Activated CD8-positive, alpha-beta T cell treated with anti-CD3 and anti-CD28 coated beads for 36 hours (primary cell): Measurements from ENCODE around the gene KIFC1. TPM values are rescaled to one million over a fixed set of nuclear protein-coding genes. Genes with fewer than 3 reads are reported as not detected.
"Not testable (repeated sequence)": the region's sequence is repeated elsewhere in the genome, so short reads cannot be mapped to it uniquely, and the experiment has no call there.

Source experiments
- ATAC-seq: fragments of 200-7000 bp; cut with Tn5 transposase; one replicate; pipeline ENCODE4 v1.10.0; 2021; ENCODE audit warnings: mild to moderate bottlenecking, moderate library complexity
- CTCF ChIA-PET: fragments of 350-600 bp; sonication (Branson Sonifier 250); formaldehyde crosslinking; loops from one replicate; lab custom pipeline; 2021; ENCODE audit warnings: antibody characterized with exemption; lab: Charles Lee
- POLR2A ChIA-PET: fragments of 350-600 bp; sonication (Branson Sonifier 250); formaldehyde crosslinking; loops from one replicate; lab custom pipeline; 2021; ENCODE audit warnings: antibody characterized with exemption; lab: Charles Lee
- DNase-seq: peaks from one replicate; pipeline ENCODE4 v3.0.0-alpha.2; 2020
- H3K27ac Mint-ChIP-seq: one replicate; pipeline ENCODE4 v1.8.0; 2021; ENCODE audit warnings: mild to moderate bottlenecking, mixed read lengths
- H3K27me3 Mint-ChIP-seq: one replicate; pipeline ENCODE4 v1.8.0; 2021; ENCODE audit warnings: mixed read lengths
- H3K36me3 Mint-ChIP-seq: one replicate; pipeline ENCODE4 v1.8.0; 2021; ENCODE audit warnings: low read depth, mixed read lengths
- H3K4me1 Mint-ChIP-seq: one replicate; pipeline ENCODE4 v1.8.0; 2021; ENCODE audit warnings: low read depth, mixed read lengths
- H3K4me3 Mint-ChIP-seq: one replicate; pipeline ENCODE4 v1.8.0; 2021; ENCODE audit warnings: mild to moderate bottlenecking, moderate library complexity, mixed read lengths
- H3K9me3 Mint-ChIP-seq: one replicate; pipeline ENCODE4 v1.8.0; 2021; ENCODE audit warnings: mixed read lengths
- intact Hi-C: fragments of 100-400 bp; cut with micrococcal nuclease; formaldehyde crosslinking; loops from one replicate; pipeline ENCODE4 v1.10.0; 2022
- total RNA-seq, 2 experiments: library from RNA; stranded (reverse); gene quantifications; one replicate each; pipeline ENCODE4 v1.2.3, GENCODE V29; 2021
- TF ChIP-seq, protein P1 (sequence below): fragments of 200-600 bp; IDR thresholded peaks from one replicate; pipeline ENCODE4 v1.8.0; 2022; ENCODE audit warnings: antibody characterized with exemption, mild to moderate bottlenecking

KIFC1 gene
- total RNA-seq, 2 experiments from 2014 or later, result 93.4 to 96.0 TPM

DNA sequence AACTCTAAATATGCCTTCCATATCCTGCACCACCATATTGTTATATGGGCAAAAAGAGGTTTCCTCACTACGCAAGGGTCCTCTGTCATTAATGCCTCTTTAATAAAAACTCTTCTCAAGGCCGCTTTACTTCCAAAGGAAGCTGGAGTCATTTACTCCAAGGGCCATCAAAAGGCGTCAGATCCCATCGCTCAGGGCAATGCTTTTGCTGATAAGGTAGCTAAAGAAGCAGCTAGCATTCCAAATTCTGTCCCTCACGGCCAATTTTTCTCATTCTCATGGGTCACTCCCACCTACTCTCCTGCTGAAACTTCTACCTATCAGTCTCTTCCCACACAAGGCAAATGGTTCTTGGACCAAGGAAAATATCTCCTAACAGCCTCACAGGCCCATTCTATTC, 43.8 kb upstream of the KIFC1 start:
- Mint-ChIP-seq H3K9me3 (no peaks in the 10 kb centered on the region), H3K4me1 (peaks cover 18% of the 10 kb centered on the region), H3K27ac (no peak overlapping the region), H3K36me3 (no peaks in the 10 kb centered on the region), H3K27me3 (no peaks in the 10 kb centered on the region), H3K4me3 (no peak overlapping the region)
- ATAC-seq, result no peak
- DNase-seq, result no peak
- intact Hi-C loops, result no loop called here
- ChIA-PET POLR2A (interaction anchor here (0.9 to 1.1 kb wide), 2 partner anchors 38 to 71 kb away, joined by 3 to 4 read pairs; partner anchors contain the start of gene B3GALT4), CTCF (interaction anchor here (1.3 kb wide), 1 partner anchor 43 kb away, joined by 3 read pairs; no protein-coding TSS in a partner anchor)
- TF ChIP-seq, protein P1, sequence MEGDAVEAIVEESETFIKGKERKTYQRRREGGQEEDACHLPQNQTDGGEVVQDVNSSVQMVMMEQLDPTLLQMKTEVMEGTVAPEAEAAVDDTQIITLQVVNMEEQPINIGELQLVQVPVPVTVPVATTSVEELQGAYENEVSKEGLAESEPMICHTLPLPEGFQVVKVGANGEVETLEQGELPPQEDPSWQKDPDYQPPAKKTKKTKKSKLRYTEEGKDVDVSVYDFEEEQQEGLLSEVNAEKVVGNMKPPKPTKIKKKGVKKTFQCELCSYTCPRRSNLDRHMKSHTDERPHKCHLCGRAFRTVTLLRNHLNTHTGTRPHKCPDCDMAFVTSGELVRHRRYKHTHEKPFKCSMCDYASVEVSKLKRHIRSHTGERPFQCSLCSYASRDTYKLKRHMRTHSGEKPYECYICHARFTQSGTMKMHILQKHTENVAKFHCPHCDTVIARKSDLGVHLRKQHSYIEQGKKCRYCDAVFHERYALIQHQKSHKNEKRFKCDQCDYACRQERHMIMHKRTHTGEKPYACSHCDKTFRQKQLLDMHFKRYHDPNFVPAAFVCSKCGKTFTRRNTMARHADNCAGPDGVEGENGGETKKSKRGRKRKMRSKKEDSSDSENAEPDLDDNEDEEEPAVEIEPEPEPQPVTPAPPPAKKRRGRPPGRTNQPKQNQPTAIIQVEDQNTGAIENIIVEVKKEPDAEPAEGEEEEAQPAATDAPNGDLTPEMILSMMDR, result no peak

DNA sequence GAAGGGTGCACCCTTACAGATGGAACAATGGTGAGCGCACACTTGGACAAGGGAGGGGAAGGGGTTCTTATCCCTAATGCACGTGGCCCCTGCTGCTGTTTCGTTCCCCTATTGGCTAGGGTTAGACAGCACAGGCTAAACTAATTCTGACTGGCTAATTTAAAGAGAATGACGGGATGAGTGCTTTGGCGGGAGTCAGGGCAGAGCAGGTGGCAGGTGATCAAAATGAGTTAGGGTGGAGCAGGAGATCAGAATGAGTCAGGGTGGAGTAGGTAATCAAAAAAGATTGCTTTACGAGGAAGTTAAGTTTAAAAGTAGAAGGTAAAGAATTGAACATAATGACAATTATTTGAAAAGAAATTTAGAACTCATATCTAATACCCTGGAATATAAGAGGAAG, 35.8 kb upstream of the KIFC1 start:
- CTCF ChIA-PET, H3K4me1 Mint-ChIP-seq, DNase-seq, H3K36me3 Mint-ChIP-seq, ATAC-seq, H3K27me3 Mint-ChIP-seq, H3K4me3 Mint-ChIP-seq, H3K9me3 Mint-ChIP-seq, H3K27ac Mint-ChIP-seq, intact Hi-C loops: not testable (repeated sequence)
- POLR2A ChIA-PET, result interaction anchor here (1.0 kb wide), 1 partner anchor 11 kb away, joined by 3 read pairs; no protein-coding TSS in a partner anchor

DNA sequence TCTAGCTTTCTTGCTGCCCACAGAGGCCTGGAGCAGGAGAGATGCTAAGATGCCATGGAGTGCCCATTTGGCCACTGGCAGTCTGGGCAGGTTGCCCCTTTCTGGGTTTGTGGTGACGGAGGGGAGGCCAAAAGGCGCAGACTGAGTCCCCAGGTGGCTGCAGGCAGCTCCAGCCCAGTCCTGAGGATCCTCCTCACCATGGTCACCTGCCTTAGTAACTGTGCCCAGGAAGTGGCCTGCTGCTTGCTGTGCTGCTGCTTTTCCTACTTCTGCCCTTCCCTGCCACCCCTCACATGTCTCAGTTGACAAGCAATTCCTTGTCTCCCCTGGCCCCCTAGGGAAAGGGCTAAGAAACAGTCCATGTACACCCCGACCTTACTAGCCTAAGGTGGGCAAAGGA, 35.3 kb upstream of the KIFC1 start:
- Mint-ChIP-seq H3K27me3 (no peaks in the 10 kb centered on the region), H3K4me1 (no peaks in the 10 kb centered on the region), H3K36me3 (no peaks in the 10 kb centered on the region), H3K4me3 (no peak overlapping the region), H3K27ac (no peak overlapping the region), H3K9me3 (no peaks in the 10 kb centered on the region)
- TF ChIP-seq, protein P1, result no peak
- POLR2A ChIA-PET, result no interaction called here
- ATAC-seq, result no peak
- DNase-seq, result no peak
- intact Hi-C loops, result no loop called here
- CTCF ChIA-PET, result no interaction called here

DNA sequence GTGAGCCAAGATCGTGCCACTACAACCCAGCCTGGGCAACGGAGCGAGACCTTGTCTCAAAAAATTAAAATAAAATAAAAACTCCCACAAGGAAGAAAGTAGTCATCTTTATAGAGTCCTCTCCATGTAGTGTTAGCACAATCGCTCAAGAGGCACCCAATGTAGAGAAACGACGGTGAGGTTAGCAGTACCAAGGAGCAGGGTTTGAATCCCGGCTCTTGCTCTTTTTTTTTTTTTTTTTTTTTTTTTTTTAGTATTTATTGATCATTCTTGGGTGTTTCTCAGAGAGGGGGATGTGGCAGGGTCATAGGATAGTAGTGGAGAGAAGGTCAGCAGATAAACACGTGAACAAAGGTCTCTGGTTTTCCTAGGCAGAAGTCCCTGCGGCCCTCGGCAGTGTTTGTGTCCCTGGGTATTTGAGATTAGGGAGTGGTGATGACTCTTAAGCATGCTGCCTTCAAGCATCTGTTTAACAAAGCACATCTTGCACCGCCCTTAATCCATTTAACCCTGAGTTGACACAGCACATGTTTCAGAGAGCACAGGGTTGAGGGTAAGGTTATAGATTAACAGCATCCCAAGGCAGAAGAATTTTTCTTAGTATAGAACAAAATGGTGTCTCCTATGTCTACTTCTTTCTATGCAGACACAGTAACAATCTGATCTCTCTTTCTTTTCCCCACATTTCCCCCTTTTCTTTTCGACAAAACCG, 34.3 kb upstream of the KIFC1 start:
- H3K9me3 Mint-ChIP-seq, POLR2A ChIA-PET, H3K36me3 Mint-ChIP-seq, intact Hi-C loops, H3K27me3 Mint-ChIP-seq, DNase-seq, ATAC-seq, H3K27ac Mint-ChIP-seq, CTCF ChIA-PET, H3K4me1 Mint-ChIP-seq, H3K4me3 Mint-ChIP-seq: not testable (repeated sequence)

DNA sequence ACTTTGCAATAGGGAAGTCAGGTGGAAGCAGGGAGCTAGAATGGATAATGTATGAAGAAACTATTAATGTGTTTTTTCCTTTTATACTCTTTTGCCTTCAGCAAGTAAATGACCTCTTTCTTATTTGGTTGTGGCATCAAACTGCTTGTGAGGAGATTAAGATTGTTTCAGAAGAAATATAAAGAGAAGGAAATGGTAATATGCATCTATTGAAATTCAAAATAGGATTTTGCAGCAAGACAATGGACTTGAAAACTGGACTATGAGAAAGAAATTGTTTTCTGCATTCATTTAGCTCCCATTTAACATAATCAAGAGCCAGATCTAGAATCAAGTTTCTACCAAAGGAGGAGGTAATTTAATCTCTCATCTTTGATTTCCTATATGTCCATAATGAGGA, 32.3 kb upstream of the KIFC1 start:
- Mint-ChIP-seq H3K27me3 (no peaks in the 10 kb centered on the region), H3K27ac (no peak overlapping the region), H3K36me3 (no peaks in the 10 kb centered on the region), H3K4me3 (no peak overlapping the region), H3K4me1 (no peaks in the 10 kb centered on the region), H3K9me3 (no peaks in the 10 kb centered on the region)
- DNase-seq (no peak), ATAC-seq (no peak)
- ChIA-PET CTCF (interaction anchor here (0.8 kb wide), 1 partner anchor 14 kb away, joined by 4 read pairs; no protein-coding TSS in a partner anchor), POLR2A (no interaction called here)
- intact Hi-C loops, result no loop called here
- TF ChIP-seq, protein P1, result no peak

DNA sequence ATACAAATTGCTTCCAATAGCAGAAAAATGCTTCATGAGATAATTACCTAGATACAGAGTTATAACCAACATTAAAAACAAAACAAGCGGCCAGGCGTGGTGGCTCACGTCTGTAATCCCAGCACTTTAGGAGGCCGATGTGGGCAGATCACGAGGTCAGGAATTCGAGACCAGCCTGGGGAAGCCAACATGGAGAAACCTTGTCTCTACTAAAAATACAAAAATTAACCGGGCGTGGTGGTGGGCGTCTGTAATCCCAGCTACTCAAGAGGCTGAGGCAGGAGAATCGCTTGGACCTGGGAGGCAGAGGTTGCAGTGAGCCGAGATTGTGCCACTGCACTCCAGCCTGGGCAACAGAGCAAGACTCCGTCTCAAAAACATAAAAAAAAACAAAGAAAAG, 28.1 kb upstream of the KIFC1 start:
- H3K27me3 Mint-ChIP-seq, ATAC-seq, intact Hi-C loops, H3K4me1 Mint-ChIP-seq, H3K36me3 Mint-ChIP-seq, H3K4me3 Mint-ChIP-seq, POLR2A ChIA-PET, H3K9me3 Mint-ChIP-seq, DNase-seq, H3K27ac Mint-ChIP-seq: not testable (repeated sequence)
- CTCF ChIA-PET, result interaction anchor here (1.0 to 1.2 kb wide), 3 partner anchors 18 to 72 kb away, joined by 3 read pairs; no protein-coding TSS in a partner anchor

DNA sequence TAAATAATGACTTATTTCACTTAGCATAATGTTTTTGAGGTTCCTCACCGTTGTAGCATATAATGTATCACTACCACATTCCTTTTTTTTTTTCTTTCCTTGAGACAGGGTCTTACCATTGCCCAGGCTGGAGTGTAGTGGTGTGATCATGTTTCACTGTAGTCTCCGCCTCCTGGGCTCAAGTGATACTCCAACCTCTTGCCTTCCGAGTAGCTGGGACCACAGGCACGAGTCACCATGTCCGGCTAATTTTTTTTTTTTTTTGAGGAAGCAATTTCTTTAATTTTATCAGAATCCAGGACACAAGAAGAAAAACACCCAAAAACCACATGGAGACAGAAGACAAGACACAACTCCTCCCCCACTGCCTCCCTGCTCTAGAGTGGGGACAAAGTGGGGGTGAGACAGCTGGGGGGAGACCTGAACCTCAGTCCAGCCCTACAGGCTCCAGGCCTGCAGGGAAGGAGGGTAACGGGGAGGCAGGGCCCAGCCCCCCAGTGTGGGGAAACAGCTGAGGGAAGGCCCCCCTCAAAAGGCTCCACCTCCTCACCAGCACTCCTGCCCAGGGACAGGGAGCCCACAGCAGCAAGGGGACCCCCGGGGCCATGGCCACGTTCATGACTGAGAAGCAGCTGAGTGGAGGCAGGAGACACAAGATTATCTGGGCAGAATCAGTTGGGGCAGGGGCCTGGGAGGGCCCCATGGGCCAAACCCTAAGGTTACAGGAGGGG, 27.0 kb upstream of the KIFC1 start:
- H3K4me3 Mint-ChIP-seq, H3K27me3 Mint-ChIP-seq, ATAC-seq, intact Hi-C loops, H3K4me1 Mint-ChIP-seq, POLR2A ChIA-PET, H3K27ac Mint-ChIP-seq, DNase-seq, H3K36me3 Mint-ChIP-seq, H3K9me3 Mint-ChIP-seq: not testable (repeated sequence)
- CTCF ChIA-PET, result interaction anchor here (0.7 to 1.5 kb wide), 3 partner anchors 19 to 333 kb away, joined by 3 to 6 read pairs (median 3); no protein-coding TSS in a partner anchor

DNA sequence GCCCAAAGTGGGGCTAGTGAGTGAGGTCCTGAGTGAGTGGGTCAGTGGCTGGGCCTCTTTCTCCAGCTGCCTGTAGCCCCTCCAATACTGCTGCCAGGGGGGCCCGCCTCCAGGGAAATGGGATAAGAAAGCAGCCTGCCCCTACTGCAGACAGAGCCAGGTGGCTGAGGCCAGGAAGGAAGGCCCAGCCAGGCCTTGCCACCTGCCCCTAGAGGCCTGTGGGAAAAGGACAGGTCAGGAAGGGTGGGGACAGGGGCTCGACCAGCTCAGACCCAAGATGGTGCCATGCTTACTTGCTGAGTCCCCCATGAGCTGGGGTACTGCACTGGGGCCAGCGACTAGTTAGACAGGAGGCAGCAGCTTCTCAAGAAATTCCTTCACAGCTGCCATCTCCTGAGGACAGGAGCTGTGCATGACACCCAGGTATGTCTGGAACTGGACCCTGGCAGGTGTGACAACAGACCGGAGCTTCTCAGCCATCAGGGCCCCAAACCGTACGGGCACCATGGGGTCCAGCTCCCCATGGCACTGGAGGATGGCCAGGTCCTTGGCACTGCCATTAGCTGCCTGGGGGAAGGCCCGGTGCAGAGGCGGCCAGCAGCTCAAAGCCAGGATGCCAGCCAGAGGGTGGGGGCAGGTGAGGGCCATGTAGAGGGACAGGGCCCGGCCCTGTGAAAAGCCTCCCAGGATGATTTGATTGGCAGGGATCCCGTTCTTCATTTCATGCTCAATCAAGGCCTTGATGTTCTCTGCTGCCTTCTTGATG, 26.2 kb upstream of the KIFC1 start:
- H3K27ac Mint-ChIP-seq, intact Hi-C loops, DNase-seq, POLR2A ChIA-PET, H3K4me3 Mint-ChIP-seq, H3K9me3 Mint-ChIP-seq, H3K4me1 Mint-ChIP-seq, H3K36me3 Mint-ChIP-seq, ATAC-seq, H3K27me3 Mint-ChIP-seq: not testable (repeated sequence)
- CTCF ChIA-PET, result interaction anchor here (1.5 kb wide), 1 partner anchor 20 kb away, joined by 6 read pairs; no protein-coding TSS in a partner anchor
